ENCODE measurements around the gene SLIT3.

Gene SLIT3

DNA sequence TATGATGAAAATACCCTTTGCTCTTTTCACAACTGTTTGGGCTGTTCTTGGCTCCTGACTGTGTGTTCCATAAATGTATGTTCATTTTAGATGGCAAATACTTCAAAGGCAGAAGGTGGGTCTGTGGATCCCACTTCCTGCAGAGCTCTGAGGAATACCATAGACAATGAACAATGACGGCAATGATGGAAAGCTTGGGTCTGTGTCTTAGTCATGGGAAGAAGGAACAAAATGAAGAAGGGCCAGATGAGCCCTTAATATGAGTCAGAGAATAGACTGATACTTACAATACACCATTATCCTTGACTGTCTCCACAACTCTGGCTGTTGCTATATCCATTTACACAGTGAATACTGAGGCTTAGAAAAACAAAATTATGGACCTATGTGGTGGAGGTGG is 126.0 kb downstream of the SLIT3 start:
- no peak for DNase-seq (ENCODE audit: low read depth in 2 of 2)

DNA sequence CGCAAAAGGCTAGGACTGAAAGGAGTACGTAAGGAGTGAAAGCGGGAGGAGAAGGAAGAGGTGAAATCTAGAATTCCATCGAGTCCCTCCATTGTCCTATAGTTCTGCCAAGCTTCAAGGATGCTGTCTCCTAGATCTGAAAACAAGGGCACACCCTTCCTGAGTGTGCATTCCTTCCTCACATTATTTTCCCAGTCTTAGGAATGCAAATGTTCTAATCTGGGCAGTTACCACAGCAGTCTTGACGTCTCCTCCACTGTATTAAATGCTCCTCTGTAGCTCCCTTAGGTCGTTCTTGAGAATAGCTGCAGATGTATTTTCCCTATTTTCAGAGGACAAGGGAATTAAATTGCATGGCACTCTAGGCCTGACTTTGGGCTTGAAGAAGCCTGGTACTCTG is 127.6 kb downstream of the SLIT3 start:
- no peak for DNase-seq (ENCODE audit: low read depth in 2 of 2)

DNA sequence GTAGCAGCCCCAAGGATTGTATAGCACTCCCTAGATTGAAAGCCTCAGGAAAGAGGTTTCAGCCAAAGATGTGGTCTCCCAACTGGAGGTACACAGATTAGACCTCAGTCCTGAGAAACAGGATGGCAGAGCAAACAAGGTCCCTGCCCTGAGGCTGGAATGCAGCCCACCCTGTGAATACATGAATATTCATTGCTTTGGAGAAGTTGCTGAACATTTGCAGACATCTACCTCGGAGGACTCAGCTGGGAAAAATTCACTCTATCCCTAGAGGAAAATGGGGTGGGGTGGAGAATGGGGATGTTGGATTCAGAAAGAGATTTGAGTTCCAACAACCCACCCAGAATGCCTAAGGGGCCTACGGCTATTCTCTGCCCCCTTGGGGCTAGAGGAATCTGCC is 129.4 kb downstream of the SLIT3 start:
- DNase-seq (ENCODE audit: low read depth in 2 of 2): no peak

DNA sequence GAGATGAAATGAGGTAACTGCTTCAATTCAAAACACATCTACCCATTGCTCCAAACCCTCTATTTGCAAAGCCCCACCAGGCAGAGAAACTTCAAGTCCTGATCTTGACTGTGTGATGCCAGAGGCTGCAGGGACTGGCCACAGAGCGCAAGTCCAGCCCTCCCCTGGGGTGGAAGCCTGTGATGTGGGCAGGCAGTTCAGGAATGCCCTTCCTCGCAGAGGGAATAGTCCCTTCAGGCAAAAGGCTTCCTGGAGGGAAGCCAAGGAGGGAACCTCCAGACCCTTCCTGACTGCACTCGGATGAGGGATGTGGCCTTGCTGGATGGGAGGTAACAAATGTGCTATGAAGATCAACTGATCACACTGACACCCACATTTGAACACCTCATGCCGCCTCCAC is 131.2 kb downstream of the SLIT3 start:
- DNase-seq (ENCODE audit: low read depth in 2 of 2): no peak

GRCh38 chr5:169168280-169168679 is 132.7 kb downstream of the SLIT3 start:
- no peak for DNase-seq (ENCODE audit: low read depth in 2 of 2)

- no peak for DNase-seq (ENCODE audit: low read depth in 2 of 2)
These were observed 134.9 kb downstream of the SLIT3 start for GRCh38 chr5:169166078-169166477.

DNA sequence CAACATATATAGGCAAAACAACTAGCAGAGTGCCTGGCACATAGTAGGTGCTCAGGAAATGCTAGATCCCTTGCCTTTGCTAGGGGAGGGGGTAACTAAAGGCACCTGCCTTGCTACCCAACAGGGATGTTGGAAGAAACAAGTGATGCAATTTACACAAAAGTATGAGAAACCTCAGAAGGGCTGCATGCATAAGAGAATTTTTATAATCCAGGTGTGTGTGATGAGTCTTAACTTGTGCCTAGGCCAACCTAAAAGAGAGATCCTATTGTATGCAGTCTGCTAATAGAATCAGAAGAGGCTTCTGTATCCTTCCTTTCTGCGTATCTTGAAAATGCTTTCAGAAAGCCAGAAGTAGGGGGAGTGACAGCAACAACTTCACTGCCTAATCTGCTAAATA is 135.9 kb downstream of the SLIT3 start:
- no peak for DNase-seq (ENCODE audit: low read depth in 2 of 2)

GRCh38 chr5:169164481-169164925 is 136.4 kb downstream of the SLIT3 start:
- no peak for DNase-seq (ENCODE audit: low read depth in 2 of 2)

- DNase-seq (ENCODE audit: low read depth in 2 of 2): no peak
These were observed 138.5 kb downstream of the SLIT3 start for GRCh38 chr5:169162407-169162806.

GRCh38 chr5:169161022-169161680 is 139.8 kb downstream of the SLIT3 start:
- no peak for DNase-seq (ENCODE audit: low read depth in 2 of 2)

- DNase-seq (ENCODE audit: low read depth in 2 of 2): no peak
These were observed 140.5 kb downstream of the SLIT3 start for GRCh38 chr5:169160405-169160901.

DNA sequence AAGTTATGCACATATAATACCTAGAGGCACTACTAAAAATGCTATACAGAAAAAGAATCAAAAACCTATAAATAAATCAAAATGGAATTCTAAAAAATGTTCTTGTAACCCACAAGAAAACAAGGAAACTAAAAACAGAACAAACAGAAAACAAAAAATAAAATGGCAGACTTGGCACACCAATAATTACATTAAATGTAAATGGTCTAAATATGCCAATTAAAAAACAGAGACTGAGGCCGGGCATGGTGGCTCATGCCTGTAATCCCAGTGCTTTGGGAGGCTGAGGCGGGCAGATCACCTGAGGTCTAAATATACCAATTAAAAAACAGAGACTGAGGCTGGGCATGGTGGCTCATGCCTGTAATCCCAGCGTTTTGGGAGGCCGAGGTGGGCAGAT is 142.2 kb downstream of the SLIT3 start:
- no peak for DNase-seq (ENCODE audit: low read depth in 2 of 2)

DNA sequence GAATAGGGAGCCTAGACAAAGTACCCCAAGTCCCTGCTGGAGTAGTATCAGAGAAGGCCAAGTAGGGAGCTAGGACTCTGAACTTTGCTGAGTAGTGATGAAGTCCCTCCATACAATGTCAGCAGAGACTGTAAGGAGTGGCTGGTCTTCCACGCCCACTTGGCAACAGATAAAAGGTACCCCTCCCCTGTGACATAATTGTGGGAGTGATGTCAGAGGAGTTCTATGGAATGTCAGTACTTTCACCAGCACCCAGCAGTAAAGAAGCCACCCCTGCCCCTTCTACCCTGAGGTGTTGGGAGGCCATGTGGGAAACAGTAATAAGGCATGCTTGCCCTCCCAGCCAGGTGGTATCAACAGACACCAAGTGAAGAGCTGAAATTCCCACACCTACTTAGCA is 143.9 kb downstream of the SLIT3 start:
- DNase-seq (ENCODE audit: low read depth in 2 of 2): no peak

- DNase-seq (ENCODE audit: low read depth in 2 of 2): no peak
These were observed 146.3 kb downstream of the SLIT3 start for GRCh38 chr5:169154679-169155078.

DNA sequence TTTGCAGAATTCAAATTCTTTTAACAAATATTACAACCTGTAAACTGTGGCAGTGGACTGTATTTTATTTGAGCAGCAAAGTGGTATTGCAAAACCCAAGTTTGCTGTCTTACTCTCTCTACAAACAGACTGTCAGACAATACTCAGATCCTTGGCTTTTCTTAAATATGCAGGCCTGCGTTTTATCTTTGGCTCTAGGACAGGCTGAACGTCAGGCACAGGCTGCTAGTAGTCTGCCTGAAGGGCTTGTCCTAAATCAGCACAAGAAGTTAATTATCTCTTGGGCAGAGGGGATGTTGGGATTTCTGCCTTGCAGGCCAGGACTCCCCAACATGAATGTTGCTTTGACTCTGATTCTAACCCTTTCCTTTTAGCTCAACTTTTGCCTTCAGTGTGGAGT is 147.5 kb downstream of the SLIT3 start:
- no peak for DNase-seq (ENCODE audit: low read depth in 2 of 2)

DNA sequence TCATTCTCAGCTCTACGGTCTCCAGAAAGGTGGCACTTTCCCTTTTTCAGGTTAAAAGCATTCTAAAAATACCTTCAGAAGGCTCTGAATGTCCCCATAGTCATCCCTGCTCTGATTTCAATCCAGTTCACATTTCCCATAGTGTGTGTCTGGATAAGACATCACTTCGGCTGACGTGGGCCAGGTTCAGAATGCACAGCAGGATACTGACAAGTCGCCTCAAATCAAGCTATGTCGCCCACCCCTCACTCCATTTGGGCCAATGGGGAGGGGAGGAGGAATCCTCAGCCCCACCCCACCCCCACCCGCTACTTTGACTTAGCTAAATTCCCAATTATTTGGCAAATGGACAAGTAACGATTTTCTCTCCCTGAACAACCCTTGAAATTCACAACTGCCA is 148.0 kb downstream of the SLIT3 start:
- no peak for DNase-seq (ENCODE audit: low read depth in 2 of 2)

- no peak for DNase-seq (ENCODE audit: low read depth in 2 of 2)
These were observed 148.5 kb downstream of the SLIT3 start for GRCh38 chr5:169152453-169152852.

GRCh38 chr5:169151051-169151805 is 149.7 kb downstream of the SLIT3 start:
- no peak for DNase-seq (ENCODE audit: low read depth in 2 of 2)

DNA sequence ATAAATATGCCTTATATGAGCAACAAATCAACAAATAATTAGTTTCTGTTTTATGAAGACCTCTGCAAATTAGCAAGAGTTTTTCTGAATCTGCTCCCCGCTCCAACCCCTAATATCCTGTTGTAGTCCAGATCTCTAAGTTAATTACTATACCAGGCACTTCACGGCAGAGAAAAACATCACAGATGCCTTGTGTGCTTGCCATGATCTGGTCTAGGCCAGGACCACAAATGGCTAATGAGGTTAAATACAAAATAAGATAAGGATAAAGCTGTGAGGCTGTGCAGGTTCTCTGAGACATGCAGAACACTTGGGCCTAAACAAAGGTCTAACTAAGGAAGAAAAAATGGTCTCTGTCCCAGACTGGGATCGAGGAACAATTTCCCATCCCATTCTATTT is 150.8 kb downstream of the SLIT3 start:
- no peak for DNase-seq (ENCODE audit: low read depth in 2 of 2)

DNA sequence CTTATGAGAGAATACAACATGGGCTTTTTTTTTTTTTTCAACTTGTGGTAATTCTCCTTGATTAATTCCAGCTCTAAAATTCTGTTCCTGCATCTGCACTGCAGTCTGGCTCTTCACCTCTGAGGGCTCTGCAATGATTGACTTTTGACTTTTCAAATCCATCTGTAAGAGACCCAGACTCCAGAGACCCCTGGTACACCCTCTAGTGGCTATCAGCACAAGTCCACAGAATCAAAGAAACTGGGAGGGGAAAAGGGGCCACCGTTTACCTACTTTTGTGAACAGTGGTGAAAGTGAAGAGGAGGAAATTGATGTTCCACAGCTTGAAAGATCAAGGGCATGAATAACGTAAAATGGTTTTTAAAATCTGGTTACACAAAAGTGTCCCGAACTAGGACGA is 151.6 kb downstream of the SLIT3 start:
- no peak for DNase-seq (ENCODE audit: low read depth in 2 of 2)

- no peak for DNase-seq (ENCODE audit: low read depth in 2 of 2)
These were observed 152.7 kb downstream of the SLIT3 start for GRCh38 chr5:169148138-169148740.

DNA sequence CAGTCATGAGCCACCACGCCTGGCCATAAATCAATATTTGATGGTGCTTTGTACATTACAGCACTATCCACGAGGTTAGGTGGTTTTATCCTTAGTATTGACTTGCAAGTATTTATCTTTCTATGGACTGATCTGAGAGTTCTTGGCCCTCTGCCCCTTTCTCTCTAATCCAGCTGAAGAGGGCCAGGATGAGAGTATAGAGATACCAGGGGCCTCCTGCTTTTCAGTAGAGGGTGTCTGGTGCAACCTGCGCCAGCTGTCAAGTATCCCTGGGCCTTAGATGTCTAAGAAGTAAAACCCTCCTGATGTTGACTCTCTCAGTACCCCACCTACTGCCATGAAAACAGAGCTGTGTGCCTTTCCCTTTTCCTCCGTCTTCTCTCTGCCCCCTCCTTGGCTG is 153.4 kb downstream of the SLIT3 start:
- no peak for DNase-seq (ENCODE audit: low read depth in 2 of 2)

DNA sequence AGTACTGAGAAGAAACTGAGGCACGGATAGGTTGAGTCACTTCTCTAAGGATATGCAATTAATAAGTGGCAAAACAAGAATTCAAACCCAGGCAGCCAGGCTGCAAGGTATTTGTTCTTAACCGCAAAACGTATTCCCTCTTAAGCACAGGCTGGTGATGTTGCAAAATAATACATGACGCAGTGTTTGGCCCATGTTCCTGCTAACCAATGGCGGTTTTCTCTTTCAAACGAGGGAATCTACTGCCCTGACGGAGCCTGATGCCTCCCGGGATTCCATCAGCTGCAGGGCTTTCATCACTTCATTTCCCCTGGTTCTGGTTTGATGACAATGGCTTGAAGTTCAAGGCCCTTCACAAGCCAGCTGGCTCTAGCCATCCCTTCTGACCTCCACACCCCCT is 154.8 kb downstream of the SLIT3 start:
- no peak for DNase-seq (ENCODE audit: low read depth in 2 of 2)

Measured in stimulated activated CD4-positive, alpha-beta T cell treated with anti-CD3 and anti-CD28 coated beads, Interleukin-4, amount 100 ng/mL, for 48 hours (primary cell).